ENCODE measurements around the gene GUCY1A1. TPM values are rescaled to one million over a fixed set of nuclear protein-coding genes. Genes with fewer than 3 reads are reported as not detected.
"Not testable (repeated sequence)": the region's sequence is repeated elsewhere in the genome, so short reads cannot be mapped to it uniquely, and the experiment has no call there.

The GUCY1A1 gene
- total and polyA plus RNA-seq, 7 donors, result 1.2 to 254 (median 87.5) TPM

GRCh38 chr4:155646001-155646400, 20.6 kb upstream of the GUCY1A1 start:
- H3K27me3 ChIP-seq, result no peaks in the 10 kb centered on the region
- H3K9me3 ChIP-seq, result no peaks in the 10 kb centered on the region
- no peak overlapping the region for H3K4me3 ChIP-seq
- DNase-seq, result no peak
- no peaks in the 10 kb centered on the region for H3K4me1 ChIP-seq
- no peak overlapping the region for H3K27ac ChIP-seq
- intact Hi-C loops (cut with DNase I), result no loop called here
- 72 to 87% methylated on average over 2 of the region's 2 CpGs for WGBS, 2 donors
- TF ChIP-seq POLR2AphosphoS5 (IDR thresholded peaks at IDR 0.05), result no peak
- H3K36me3 ChIP-seq, result no peaks in the 10 kb centered on the region

DNA sequence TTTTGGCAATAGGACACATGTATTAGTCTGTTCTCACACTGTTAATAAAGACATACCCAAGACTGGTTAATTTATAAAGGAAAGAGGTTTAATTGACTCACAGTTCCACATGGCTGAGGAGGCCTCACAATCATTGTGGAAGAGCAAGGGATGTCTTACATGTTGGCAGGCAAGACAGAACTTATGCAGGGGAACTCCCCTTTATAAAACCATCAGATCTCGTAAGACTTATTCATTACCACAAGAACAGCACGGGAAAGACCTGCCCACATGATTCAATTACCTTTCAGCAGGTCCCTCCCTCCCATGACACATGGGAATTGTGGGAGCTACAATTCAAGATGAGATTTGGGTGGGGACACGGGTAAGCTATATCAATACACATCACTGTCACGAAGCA, 15.9 kb upstream of the GUCY1A1 start:
- H3K27me3 ChIP-seq; H3K9me3 ChIP-seq; H3K27ac ChIP-seq; H3K36me3 ChIP-seq; H3K4me1 ChIP-seq; DNase-seq; intact Hi-C loops (cut with DNase I); H3K4me3 ChIP-seq: not testable (repeated sequence)
- WGBS, 2 donors, result 68 to 81% methylated on average over 4 of the region's 4 CpGs

DNA sequence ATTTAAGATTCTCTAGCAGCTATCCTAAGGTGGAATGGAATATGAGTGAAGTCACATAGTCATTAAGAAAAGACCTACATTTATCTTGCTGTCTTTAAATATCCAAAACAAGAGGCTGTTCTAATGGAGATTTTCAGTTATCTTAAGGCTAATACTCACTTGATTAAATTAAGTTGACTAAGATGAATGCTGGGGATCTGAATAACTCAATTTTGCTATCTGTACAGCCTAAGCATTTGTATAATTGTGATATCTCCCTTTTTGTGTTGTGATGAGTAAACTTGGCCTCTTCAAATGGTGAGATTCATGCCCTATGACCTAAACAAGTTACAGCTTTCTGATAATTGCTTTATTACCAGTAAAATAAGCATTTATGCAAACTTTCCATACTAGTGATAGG, 13.6 kb upstream of the GUCY1A1 start:
- no peak for TF ChIP-seq POLR2AphosphoS5 (IDR thresholded peaks at IDR 0.05)
- TF ChIP-seq CTCF (IDR thresholded peaks at IDR 0.05), result no peak
- no peak for TF ChIP-seq EP300 (IDR thresholded peaks at IDR 0.05)
- TF ChIP-seq POLR2A (IDR thresholded peaks at IDR 0.05), result no peak
- Histone ChIP-seq H3K9me3 (peaks cover 0 to 4% (median 0%) of the 10 kb centered on the region in 4 donors), H3K4me1 (no peaks in the 10 kb centered on the region), H3K27me3 (no peaks in the 10 kb centered on the region), H3K36me3 (no peaks in the 10 kb centered on the region), H3K27ac (no peak overlapping the region), H3K4me3 (no peak overlapping the region)
- intact Hi-C loops (cut with DNase I), result no loop called here
- DNase-seq, result no peak

DNA sequence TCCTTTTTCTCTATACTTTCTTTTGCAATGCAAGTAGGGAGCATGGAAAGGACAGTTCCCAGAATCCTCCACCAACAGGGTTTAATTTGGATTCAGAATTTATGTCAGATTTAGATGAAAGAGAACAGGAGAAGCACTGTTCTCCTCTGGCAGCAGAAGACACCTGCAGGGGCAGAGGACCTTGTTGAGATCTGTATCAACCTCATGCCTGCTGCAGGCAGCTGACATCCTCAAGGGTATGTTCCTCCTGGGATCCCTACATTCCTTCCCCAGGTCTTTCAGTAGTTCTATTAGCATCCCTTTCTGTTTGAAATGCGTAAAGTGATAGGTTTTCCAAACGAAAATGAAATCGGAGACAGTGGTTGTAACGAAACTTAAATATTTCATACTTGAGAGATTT, 10.6 kb upstream of the GUCY1A1 start:
- Histone ChIP-seq H3K4me1 (peaks cover 0 to 20% (median 13%) of the 10 kb centered on the region in 4 donors), H3K36me3 (no peaks in the 10 kb centered on the region), H3K4me3 (no peak overlapping the region), H3K27me3 (no peaks in the 10 kb centered on the region), H3K9me3 (peaks cover 0 to 6% (median 0%) of the 10 kb centered on the region in 4 donors), H3K27ac (no peak overlapping the region)
- intact Hi-C loops (cut with DNase I), result no loop called here
- no peak for TF ChIP-seq POLR2A (IDR thresholded peaks at IDR 0.05)
- no peak for TF ChIP-seq CTCF (IDR thresholded peaks at IDR 0.05)
- TF ChIP-seq EP300 (IDR thresholded peaks at IDR 0.05), result no peak
- no peak for TF ChIP-seq POLR2AphosphoS5 (IDR thresholded peaks at IDR 0.05)
- WGBS, 2 donors, result 74 to 87% methylated on average over 4 of the region's 4 CpGs
- DNase-seq, result no peak

DNA sequence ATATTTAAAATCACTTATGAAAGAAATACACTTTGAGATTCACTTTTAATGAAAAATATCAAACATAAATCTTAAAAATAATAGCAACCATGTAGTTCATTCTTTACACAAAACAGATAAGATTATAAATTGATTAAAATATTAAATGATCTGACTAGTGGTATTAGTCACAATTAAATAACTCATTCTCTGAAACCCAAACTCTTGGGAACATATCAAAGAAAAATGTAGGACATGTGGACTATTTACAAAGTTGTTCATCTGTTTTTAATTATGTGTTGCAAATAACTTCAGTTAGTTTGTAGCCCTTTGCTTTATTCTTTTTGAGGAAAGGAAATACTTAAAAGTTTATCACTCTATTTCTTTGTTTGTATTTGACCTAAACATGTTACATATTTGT, 9.5 kb upstream of the GUCY1A1 start:
- DNase-seq, result no peak
- Histone ChIP-seq H3K4me3 (no peak overlapping the region), H3K9me3 (peaks cover 0 to 6% (median 0%) of the 10 kb centered on the region in 4 donors), H3K27me3 (no peaks in the 10 kb centered on the region), H3K4me1 (peaks cover 0 to 20% (median 13%) of the 10 kb centered on the region in 4 donors), H3K27ac (no peak overlapping the region), H3K36me3 (no peaks in the 10 kb centered on the region)
- intact Hi-C loops (cut with DNase I), result no loop called here
- TF ChIP-seq POLR2A (IDR thresholded peaks at IDR 0.05) (no peak), POLR2AphosphoS5 (IDR thresholded peaks at IDR 0.05) (no peak), CTCF (IDR thresholded peaks at IDR 0.05) (no peak), EP300 (IDR thresholded peaks at IDR 0.05) (no peak)

GRCh38 chr4:155657985-155658680, 8.5 kb upstream of the GUCY1A1 start:
- H3K36me3 ChIP-seq, result no peaks in the 10 kb centered on the region
- H3K4me3 ChIP-seq, result no peak overlapping the region
- no peak for DNase-seq
- H3K4me1 ChIP-seq, result peaks cover 0 to 20% (median 13%) of the 10 kb centered on the region in 4 donors
- WGBS, 2 donors, result 20 to 37% methylated on average over 1 of the region's 1 CpG
- peak overlapping the region in 2 of 4 donors; percentile 67 to 68 for H3K27ac ChIP-seq
- intact Hi-C loops (cut with DNase I), result no loop called here
- peaks cover 0 to 6% (median 0%) of the 10 kb centered on the region in 4 donors for H3K9me3 ChIP-seq
- H3K27me3 ChIP-seq, result no peaks in the 10 kb centered on the region
- TF ChIP-seq POLR2AphosphoS5 (IDR thresholded peaks at IDR 0.05), result no peak
- no peak for TF ChIP-seq POLR2A (IDR thresholded peaks at IDR 0.05)
- TF ChIP-seq CTCF (IDR thresholded peaks at IDR 0.05), result no peak
- no peak for TF ChIP-seq EP300 (IDR thresholded peaks at IDR 0.05)

Data from sigmoid colon (tissue), 7 donors.